Naive thymus-derived CD4-positive, alpha-beta T cell (primary cell): Measurements from ENCODE around the gene CEP85L. TPM values are rescaled to one million over a fixed set of nuclear protein-coding genes. Genes with fewer than 3 reads are reported as not detected.

Experiments used
- ATAC-seq: fragments of 150-1000 bp; cut with Tn5 transposase; 2 replicates; pipeline ENCODE4 v1.10.0; 2021; ENCODE audit warnings: mild to moderate bottlenecking, moderate library complexity
- CTCF ChIA-PET: fragments of 350-600 bp; sonication (Branson Sonifier 250); formaldehyde crosslinking; loops from one replicate; lab custom pipeline; 2021; ENCODE audit warnings: antibody characterized with exemption; lab: Charles Lee
- POLR2A ChIA-PET: fragments of 350-600 bp; sonication (Branson Sonifier 250); formaldehyde crosslinking; loops from one replicate; lab custom pipeline; 2021; ENCODE audit warnings: antibody characterized with exemption, inconsistent platforms; lab: Charles Lee
- DNase-seq, 9 donors: peaks; one replicate each; pipeline versions ENCODE4 v3.0.0 to v3.0.0-alpha.2; 2020 to 2022; ENCODE audit warnings: mixed read lengths in 1 of 9
- H3K27ac ChIP-seq: one replicate; pipeline ENCODE4 v1.7.0; 2013; ENCODE audit warnings: mild to moderate bottlenecking, low read depth, low read length, moderate library complexity
- H3K27me3 ChIP-seq, 2 donors: one replicate each; pipeline ENCODE4 v1.7.0; 2013; ENCODE audit warnings: low read length in 2 of 2, mild to moderate bottlenecking in 2 of 2, moderate library complexity in 2 of 2; ENCODE audit not compliant: control insufficient read depth in 2 of 2, insufficient read depth in 2 of 2
- H3K36me3 ChIP-seq, 3 experiments: 1 replicate in 2 of 3; 2 replicates in 1 of 3; pipeline ENCODE4 v1.7.0; 2013; ENCODE audit warnings: low read length in 3 of 3, mild to moderate bottlenecking in 3 of 3, moderate library complexity in 1 of 3; ENCODE audit not compliant: insufficient read depth in 3 of 3, control insufficient read depth in 2 of 3
- H3K4me1 ChIP-seq, 2 donors: one replicate each; pipeline ENCODE4 v1.7.0; 2013; ENCODE audit warnings: low read length in 2 of 2, mild to moderate bottlenecking in 2 of 2, moderate library complexity in 1 of 2; ENCODE audit not compliant: control insufficient read depth in 2 of 2, insufficient read depth in 2 of 2
- H3K4me3 ChIP-seq: 2 replicates; pipeline ENCODE4 v1.7.0; 2013; ENCODE audit warnings: mild to moderate bottlenecking, low read length
- H3K9me3 ChIP-seq, 3 experiments: 1 replicate in 2 of 3; 2 replicates in 1 of 3; pipeline ENCODE4 v1.7.0; 2013; ENCODE audit warnings: low read length in 3 of 3; ENCODE audit not compliant: control insufficient read depth in 2 of 3
- H3K27ac Mint-ChIP-seq, 9 donors: one replicate each; pipeline ENCODE4 v1.8.0; 2020 to 2022; ENCODE audit warnings: mixed read lengths in 9 of 9, mild to moderate bottlenecking in 8 of 9, moderate library complexity in 5 of 9, inconsistent platforms in 2 of 9
- H3K27me3 Mint-ChIP-seq, 5 donors: one replicate each; pipeline ENCODE4 v1.8.0; 2021 to 2022; ENCODE audit warnings: mixed read lengths in 5 of 5, mild to moderate bottlenecking in 1 of 5
- H3K36me3 Mint-ChIP-seq, 5 donors: one replicate each; pipeline ENCODE4 v1.8.0; 2020 to 2022; ENCODE audit warnings: mixed read lengths in 5 of 5, mild to moderate bottlenecking in 3 of 5, inconsistent platforms in 1 of 5
- H3K4me1 Mint-ChIP-seq, 7 donors: one replicate each; pipeline ENCODE4 v1.8.0; 2020 to 2022; ENCODE audit warnings: mixed read lengths in 7 of 7, mild to moderate bottlenecking in 3 of 7, inconsistent platforms in 1 of 7
- H3K4me3 Mint-ChIP-seq, 10 donors: one replicate each; pipeline ENCODE4 v1.8.0; 2020 to 2022; ENCODE audit warnings: mild to moderate bottlenecking in 10 of 10, mixed read lengths in 10 of 10, moderate library complexity in 6 of 10, inconsistent platforms in 2 of 10
- H3K9me3 Mint-ChIP-seq, 11 donors: one replicate each; pipeline ENCODE4 v1.8.0; 2020 to 2022; ENCODE audit warnings: mixed read lengths in 11 of 11, mild to moderate bottlenecking in 4 of 11, inconsistent platforms in 1 of 11, moderate library complexity in 1 of 11
- intact Hi-C, 2 donors: fragments of 100-400 bp; cut with micrococcal nuclease; formaldehyde crosslinking; loops; one replicate each; pipeline ENCODE4 v1.15.1; 2023
- polyA plus RNA-seq, 2 donors: library from polyadenylated mRNA; unstranded; fragments of 300-500 nt; fragmentation: Illumina TruSeq; gene quantifications; one replicate each; pipeline ENCODE4 v1.2.3, GENCODE V29; 2021
- total RNA-seq, 6 experiments: library from RNA in 5 of 6; stranded (reverse) in 5 of 6; gene quantifications; 1 replicate in 5 of 6; 2 replicates in 1 of 6; pipeline ENCODE4 v1.2.3 and lab custom pipeline; 2021 to 2026

The CEP85L gene
- total and polyA plus RNA-seq, 7 experiments from 2014 or later: 47.3 to 89.1 (median 76.2) TPM

DNA sequence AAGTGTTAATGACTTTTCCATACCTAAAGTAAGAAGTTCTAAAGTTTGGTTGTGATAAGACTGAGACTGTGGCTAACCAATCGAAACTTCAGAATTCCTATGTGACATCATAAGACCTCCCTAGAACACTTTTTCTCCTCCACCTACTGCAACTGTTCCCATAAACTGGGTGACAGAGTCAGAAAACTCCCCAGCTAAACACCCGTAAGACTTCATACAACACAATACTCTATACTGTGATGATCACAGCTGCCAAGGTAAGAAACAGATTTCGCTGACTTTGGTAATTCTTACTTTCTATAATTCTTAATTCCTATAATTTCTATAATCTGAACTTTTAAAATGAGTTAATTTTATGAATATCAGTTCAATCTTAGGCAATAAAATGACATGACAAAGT is 103.3 kb downstream of the CEP85L start, which contains the start of gene PLN:
PLN (plus strand) TSS at position 161 of the 400 bp plus-strand sequence. CDS start 10,626 bp downstream, outside the sequence.
- peak within 1 kb of the TSS in 5 of 9 donors; percentile 2 to 58 (median 6) for H3K27ac Mint-ChIP-seq

DNA sequence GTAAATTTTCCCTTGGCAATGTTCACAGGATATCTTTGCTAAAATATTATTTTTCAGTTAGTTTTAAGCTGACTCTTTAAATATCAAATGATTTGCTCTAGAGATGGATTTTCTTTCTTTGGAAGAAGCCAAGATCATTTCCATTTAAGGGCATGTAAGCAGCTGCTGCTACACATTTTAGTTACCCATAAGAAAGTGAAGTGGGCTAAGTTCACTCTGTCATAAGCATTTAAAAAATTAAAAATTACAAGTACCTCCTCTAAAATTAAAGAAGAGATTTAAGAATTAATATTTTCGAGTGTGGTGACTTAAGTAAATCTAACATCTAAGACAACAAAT is 104.5 kb downstream of the CEP85L start:
- POLR2A ChIA-PET: no interaction called here
- peaks cover 0 to 22% (median 13%) of the 10 kb centered on the region in 5 donors for H3K36me3 Mint-ChIP-seq
- DNase-seq (no peak), ATAC-seq (no peak)
- no peaks in the 10 kb centered on the region for H3K27me3 Mint-ChIP-seq
- intact Hi-C loops: loop anchor here in 1 of 2 donors (2.0 kb wide), 1 partner anchor 18 kb away; no protein-coding TSS in a partner anchor
- H3K27me3 ChIP-seq: no peaks in the 10 kb centered on the region
- H3K9me3 ChIP-seq: no peaks in the 10 kb centered on the region
- H3K36me3 ChIP-seq: no peaks in the 10 kb centered on the region
- CTCF ChIA-PET: interaction anchor here (0.7 to 1.4 kb wide), 4 partner anchors 9 to 1854 kb away, joined by 3 to 5 read pairs (median 4); no protein-coding TSS in a partner anchor
- H3K4me1 Mint-ChIP-seq: peaks cover 17 to 88% (median 73%) of the 10 kb centered on the region in 7 donors
- no peak overlapping the region for H3K27ac ChIP-seq
- no peak overlapping the region for H3K4me3 ChIP-seq
- no peak overlapping the region for H3K4me3 Mint-ChIP-seq
- peaks cover 0 to 2% (median 0%) of the 10 kb centered on the region in 11 donors for H3K9me3 Mint-ChIP-seq
- H3K4me1 ChIP-seq: peaks cover 0 to 4% of the 10 kb centered on the region in 2 donors
- no peak overlapping the region for H3K27ac Mint-ChIP-seq

More for the DNA sequence above, 103.3 kb downstream of the CEP85L start, which contains the start of gene PLN:
- no peak within 1 kb of the TSS for H3K27ac ChIP-seq
- intact Hi-C loops: no loop called here
- no peaks in the 10 kb centered on the region for H3K27me3 ChIP-seq
- ChIA-PET CTCF (interaction anchor here (1.0 to 1.7 kb wide), 3 partner anchors 12 to 264 kb away, joined by 3 read pairs; no protein-coding TSS in a partner anchor), POLR2A (interaction anchor here (0.7 to 1.0 kb wide), 2 partner anchors 10 to 11 kb away, joined by 3 to 5 read pairs; no protein-coding TSS in a partner anchor)
- peaks cover 0 to 4% of the 10 kb centered on the region in 2 donors for H3K4me1 ChIP-seq
- H3K9me3 Mint-ChIP-seq: peaks cover 0 to 2% (median 0%) of the 10 kb centered on the region in 11 donors
- H3K4me1 Mint-ChIP-seq: peaks cover 24 to 86% (median 72%) of the 10 kb centered on the region in 7 donors
- ATAC-seq (no peak), DNase-seq (no peak)
- no peak within 1 kb of the TSS for H3K4me3 ChIP-seq
- no peaks in the 10 kb centered on the region for H3K36me3 ChIP-seq
- peak within 1 kb of the TSS in 4 of 10 donors; percentile 2 to 32 (median 13) for H3K4me3 Mint-ChIP-seq
- H3K36me3 Mint-ChIP-seq: peaks cover 0 to 22% (median 13%) of the 10 kb centered on the region in 5 donors
- H3K27me3 Mint-ChIP-seq: no peaks in the 10 kb centered on the region
- H3K9me3 ChIP-seq: no peaks in the 10 kb centered on the region

DNA sequence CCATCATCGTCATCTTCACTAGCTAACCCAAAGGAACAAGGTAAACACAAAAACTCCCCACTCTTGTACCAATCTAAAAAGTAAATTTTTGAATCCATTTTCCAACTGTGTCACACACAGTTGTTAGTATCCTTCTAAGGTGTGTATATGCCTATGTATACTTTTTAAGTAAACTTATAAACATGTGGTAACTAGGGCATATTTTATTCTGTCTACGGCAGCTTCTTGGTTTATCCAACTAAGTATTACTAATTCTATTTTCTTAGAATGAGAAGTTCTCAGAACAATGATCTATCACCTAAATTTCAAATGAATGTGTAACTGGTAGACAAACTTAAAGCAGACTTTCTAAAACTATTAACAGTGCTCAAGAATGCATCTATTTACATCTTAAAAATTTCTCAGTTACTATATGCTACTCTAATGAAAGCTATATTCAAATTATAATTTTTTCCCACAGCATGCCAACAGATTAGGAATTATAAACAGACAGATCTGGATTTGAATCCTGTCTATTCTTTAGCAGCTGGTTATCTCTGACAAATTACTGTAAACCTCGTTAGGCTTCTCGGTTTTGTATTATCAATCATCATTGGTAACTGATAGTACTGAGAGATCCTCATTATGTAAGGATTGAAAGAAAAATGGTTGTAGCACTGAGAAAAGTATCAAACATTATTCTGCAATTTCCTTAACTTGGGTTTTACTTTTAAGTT is 105.1 kb downstream of the CEP85L start:
- Mint-ChIP-seq H3K4me3 (no peak overlapping the region), H3K36me3 (peaks cover 0 to 22% (median 13%) of the 10 kb centered on the region in 5 donors), H3K4me1 (peaks cover 17 to 92% (median 77%) of the 10 kb centered on the region in 7 donors), H3K9me3 (peaks cover 0 to 2% (median 0%) of the 10 kb centered on the region in 11 donors), H3K27me3 (no peaks in the 10 kb centered on the region), H3K27ac (no peak overlapping the region)
- no peaks in the 10 kb centered on the region for H3K36me3 ChIP-seq
- peaks cover 0 to 4% of the 10 kb centered on the region in 2 donors for H3K4me1 ChIP-seq
- ChIA-PET CTCF (interaction anchor here (0.6 to 1.4 kb wide), 5 partner anchors 10 to 1854 kb away, joined by 3 to 5 read pairs (median 4); no protein-coding TSS in a partner anchor), POLR2A (no interaction called here)
- DNase-seq (no peak), ATAC-seq (no peak)
- no peak overlapping the region for H3K4me3 ChIP-seq
- intact Hi-C loops: loop anchor here in 1 of 2 donors (2.0 kb wide), 1 partner anchor 18 kb away; no protein-coding TSS in a partner anchor
- H3K27me3 ChIP-seq: no peaks in the 10 kb centered on the region
- H3K27ac ChIP-seq: no peak overlapping the region
- H3K9me3 ChIP-seq: no peaks in the 10 kb centered on the region

DNA sequence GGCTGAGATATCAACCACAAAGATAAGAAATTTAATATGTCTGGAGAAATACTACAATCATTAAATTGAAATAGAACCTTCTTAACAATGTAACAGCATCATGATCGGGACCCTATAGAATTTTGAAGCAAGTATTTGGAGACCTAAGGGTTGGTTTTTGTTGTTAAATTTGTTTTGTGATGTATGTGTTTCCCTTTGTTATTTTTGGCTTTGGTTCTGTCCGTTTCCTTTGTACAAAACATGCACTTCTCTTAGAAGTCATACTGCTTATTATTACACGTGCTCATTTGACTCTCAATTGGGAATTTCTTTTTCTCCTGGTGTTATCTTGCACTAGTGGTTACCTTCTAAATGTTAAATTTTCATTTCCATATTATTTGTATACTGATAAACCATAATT is 107.3 kb downstream of the CEP85L start:
- POLR2A ChIA-PET: no interaction called here
- Mint-ChIP-seq H3K9me3 (peaks cover 0 to 2% (median 0%) of the 10 kb centered on the region in 11 donors), H3K27me3 (no peaks in the 10 kb centered on the region), H3K27ac (peak overlapping the region in 2 of 9 donors; percentile 26 to 70), H3K36me3 (peaks cover 0 to 25% (median 13%) of the 10 kb centered on the region in 5 donors), H3K4me1 (peaks cover 15 to 84% (median 70%) of the 10 kb centered on the region in 7 donors), H3K4me3 (peak overlapping the region in 6 of 10 donors; percentile 5 to 44 (median 10))
- no peak for ATAC-seq
- Histone ChIP-seq H3K9me3 (no peaks in the 10 kb centered on the region), H3K27me3 (no peaks in the 10 kb centered on the region), H3K27ac (no peak overlapping the region), H3K36me3 (no peaks in the 10 kb centered on the region), H3K4me1 (peaks cover 0 to 10% of the 10 kb centered on the region in 2 donors), H3K4me3 (no peak overlapping the region)
- CTCF ChIA-PET: interaction anchor here (1.0 kb wide), 1 partner anchor 10 kb away, joined by 3 read pairs; no protein-coding TSS in a partner anchor
- intact Hi-C loops: no loop called here
- no peak for DNase-seq

DNA sequence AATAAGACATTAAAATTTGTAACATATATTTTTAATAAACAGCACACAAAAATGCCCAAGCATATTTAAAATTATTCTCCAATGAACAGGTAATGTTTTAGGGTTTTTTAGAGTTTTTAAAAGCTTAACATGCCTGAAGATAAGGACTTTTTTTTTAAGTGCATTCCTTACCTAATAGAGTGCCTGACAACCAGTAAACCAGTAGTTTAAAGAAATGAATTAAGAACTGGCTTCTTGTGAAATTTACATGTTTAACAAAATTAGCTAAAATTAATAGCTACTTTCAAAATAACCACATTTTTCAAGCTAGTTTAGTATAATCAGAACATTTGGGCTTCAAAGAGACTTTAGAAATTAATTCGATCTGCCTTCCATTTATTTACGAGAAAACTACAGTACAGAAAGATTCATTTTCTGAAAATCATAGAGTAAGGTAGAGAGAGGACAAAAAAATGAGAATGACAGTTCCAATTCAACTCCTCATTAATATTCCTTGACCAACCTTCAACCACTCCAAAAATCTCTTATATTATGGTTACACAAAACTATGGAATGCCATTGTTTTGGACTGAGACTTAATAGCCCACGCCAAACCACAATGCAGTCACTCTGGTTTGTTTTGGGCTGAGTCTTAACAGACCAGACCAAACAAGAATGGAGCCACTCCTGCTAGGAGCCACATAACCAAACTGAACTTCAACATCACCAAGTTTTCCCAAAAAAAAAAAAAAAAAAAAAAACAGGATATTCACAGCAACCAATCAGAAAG is 109.0 kb downstream of the CEP85L start:
- Histone ChIP-seq H3K27me3 (no peaks in the 10 kb centered on the region), H3K36me3 (no peaks in the 10 kb centered on the region), H3K9me3 (no peaks in the 10 kb centered on the region), H3K4me3 (no peak overlapping the region), H3K4me1 (peaks cover 0 to 8% of the 10 kb centered on the region in 2 donors), H3K27ac (no peak overlapping the region)
- peaks cover 10 to 82% (median 67%) of the 10 kb centered on the region in 7 donors for H3K4me1 Mint-ChIP-seq
- peaks cover 0 to 25% (median 13%) of the 10 kb centered on the region in 5 donors for H3K36me3 Mint-ChIP-seq
- peak overlapping the region in 3 of 9 donors; percentile 8 to 68 (median 60) for H3K27ac Mint-ChIP-seq
- ATAC-seq (no peak), DNase-seq (no peak)
- ChIA-PET POLR2A (interaction anchor here (1.1 kb wide), 1 partner anchor 9 kb away, joined by 4 read pairs; no protein-coding TSS in a partner anchor), CTCF (interaction anchor here (0.7 to 1.1 kb wide), 2 partner anchors 9 to 324 kb away, joined by 3 to 4 read pairs; no protein-coding TSS in a partner anchor)
- intact Hi-C loops: no loop called here
- H3K4me3 Mint-ChIP-seq: peak overlapping the region in 1 of 10 donors; percentile 41
- peaks cover 0 to 2% (median 0%) of the 10 kb centered on the region in 11 donors for H3K9me3 Mint-ChIP-seq
- H3K27me3 Mint-ChIP-seq: no peaks in the 10 kb centered on the region

DNA sequence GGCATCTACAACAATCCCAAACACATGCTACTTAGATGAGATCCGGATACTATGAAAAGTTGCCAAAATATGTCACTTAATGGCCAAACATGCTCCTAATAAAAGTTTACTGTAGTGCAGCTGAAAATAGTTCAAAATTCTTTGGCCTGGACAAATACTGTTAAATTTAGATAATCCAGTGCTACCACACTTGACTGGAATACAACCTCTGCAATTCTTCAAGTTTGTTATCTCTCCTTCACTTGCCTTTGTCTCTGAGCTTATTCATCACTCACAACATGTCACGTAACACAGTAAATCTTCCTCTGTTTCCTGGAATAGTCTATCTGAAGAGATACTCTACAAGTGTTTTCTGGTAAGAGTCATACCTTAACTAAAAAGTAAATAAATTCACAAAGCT is 113.8 kb downstream of the CEP85L start:
- Mint-ChIP-seq H3K27me3 (no peaks in the 10 kb centered on the region), H3K27ac (peak overlapping the region in 1 of 9 donors; percentile 9), H3K9me3 (peaks cover 0 to 5% (median 0%) of the 10 kb centered on the region in 11 donors), H3K4me3 (peak overlapping the region in 2 of 10 donors; percentile 2 to 6), H3K36me3 (peaks cover 3 to 31% (median 18%) of the 10 kb centered on the region in 5 donors), H3K4me1 (peaks cover 11 to 71% (median 51%) of the 10 kb centered on the region in 7 donors)
- intact Hi-C loops: no loop called here
- Histone ChIP-seq H3K4me3 (no peak overlapping the region), H3K36me3 (no peaks in the 10 kb centered on the region), H3K9me3 (no peaks in the 10 kb centered on the region), H3K4me1 (peaks cover 0 to 8% of the 10 kb centered on the region in 2 donors), H3K27ac (peak overlapping the region; percentile 4), H3K27me3 (no peaks in the 10 kb centered on the region)
- DNase-seq (no peak), ATAC-seq (no peak)
- POLR2A ChIA-PET: no interaction called here
- CTCF ChIA-PET: no interaction called here
